Ascending aorta (tissue), 2 donors: ENCODE data around the gene HECTD4. TPM values are rescaled to one million over a fixed set of nuclear protein-coding genes. Genes with fewer than 3 reads are reported as not detected.

ENCODE experiments used
- DNase-seq, 2 donors: peaks; one replicate each; pipeline ENCODE4 v3.0.0-alpha.2; 2019; ENCODE audit warnings: low spot score in 2 of 2
- H3K27ac ChIP-seq, 2 donors: fragments of 200-600 bp; sonication (generic); one replicate each; pipeline ENCODE4 v1.5.1; 2016 to 2017; ENCODE audit warnings: mild to moderate bottlenecking in 1 of 2
- H3K27me3 ChIP-seq: fragments of 200-600 bp; sonication (generic); one replicate; pipeline ENCODE4 v1.5.1; 2017
- H3K36me3 ChIP-seq, 2 donors: fragments of 200-600 bp; sonication (generic); one replicate each; pipeline ENCODE4 v1.5.1; 2016
- H3K4me1 ChIP-seq, 2 donors: fragments of 200-600 bp; sonication (generic); one replicate each; pipeline ENCODE4 v1.5.1; 2016 to 2017; ENCODE audit warnings: mild to moderate bottlenecking in 1 of 2
- H3K4me3 ChIP-seq, 2 donors: fragments of 200-600 bp; sonication (generic); one replicate each; pipeline ENCODE4 v1.5.1; 2016 to 2017; ENCODE audit warnings: mild to moderate bottlenecking in 1 of 2
- H3K9me3 ChIP-seq, 2 donors: fragments of 200-600 bp; sonication (generic); one replicate each; pipeline ENCODE4 v1.5.1; 2016
- intact Hi-C: fragments of 100-400 bp; cut with DNase I; formaldehyde crosslinking; loops from one replicate; pipeline ENCODE4 v1.15.1; 2023
- total RNA-seq: library from RNA; depleted of rRNA; stranded (reverse); fragments of >200 nt; gene quantifications from one replicate; pipeline ENCODE4 v1.1.0, GENCODE V29; 2016
- TF ChIP-seq, protein P1 (sequence below), 3 experiments: fragments of 200-600 bp in 2 of 3; fragments of 450-650 bp in 1 of 3; sonication (generic) in 2 of 3; IDR thresholded peaks; one replicate each; pipeline ENCODE4 v1.5.1; 2016 to 2019; ENCODE audit warnings: antibody characterized with exemption in 3 of 3, mild to moderate bottlenecking in 1 of 3, moderate library complexity in 1 of 3

Gene HECTD4
- total RNA-seq, 1 donor from 2014 or later, result 23.7 TPM

DNA sequence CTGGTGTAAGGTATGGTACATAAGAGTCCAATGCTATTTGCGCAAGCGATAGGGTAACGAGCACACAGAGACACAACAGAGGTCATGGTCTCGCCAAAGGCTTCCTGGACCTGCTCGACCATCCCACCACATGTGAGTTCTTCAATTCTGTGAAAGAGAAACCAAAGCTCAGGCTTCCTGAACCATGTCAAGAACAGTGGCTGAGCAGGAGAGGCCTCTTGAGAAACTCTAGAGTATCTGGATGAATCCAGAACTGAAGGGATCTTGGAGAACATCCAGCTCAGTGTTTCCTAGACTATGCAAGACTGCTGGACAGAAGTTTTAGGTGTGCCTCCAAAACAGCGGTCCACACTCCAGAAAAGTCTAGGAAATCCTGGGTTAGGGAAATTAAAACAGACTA is 142.3 kb downstream of the HECTD4 start:
- TF ChIP-seq, protein P1, sequence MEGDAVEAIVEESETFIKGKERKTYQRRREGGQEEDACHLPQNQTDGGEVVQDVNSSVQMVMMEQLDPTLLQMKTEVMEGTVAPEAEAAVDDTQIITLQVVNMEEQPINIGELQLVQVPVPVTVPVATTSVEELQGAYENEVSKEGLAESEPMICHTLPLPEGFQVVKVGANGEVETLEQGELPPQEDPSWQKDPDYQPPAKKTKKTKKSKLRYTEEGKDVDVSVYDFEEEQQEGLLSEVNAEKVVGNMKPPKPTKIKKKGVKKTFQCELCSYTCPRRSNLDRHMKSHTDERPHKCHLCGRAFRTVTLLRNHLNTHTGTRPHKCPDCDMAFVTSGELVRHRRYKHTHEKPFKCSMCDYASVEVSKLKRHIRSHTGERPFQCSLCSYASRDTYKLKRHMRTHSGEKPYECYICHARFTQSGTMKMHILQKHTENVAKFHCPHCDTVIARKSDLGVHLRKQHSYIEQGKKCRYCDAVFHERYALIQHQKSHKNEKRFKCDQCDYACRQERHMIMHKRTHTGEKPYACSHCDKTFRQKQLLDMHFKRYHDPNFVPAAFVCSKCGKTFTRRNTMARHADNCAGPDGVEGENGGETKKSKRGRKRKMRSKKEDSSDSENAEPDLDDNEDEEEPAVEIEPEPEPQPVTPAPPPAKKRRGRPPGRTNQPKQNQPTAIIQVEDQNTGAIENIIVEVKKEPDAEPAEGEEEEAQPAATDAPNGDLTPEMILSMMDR (IDR thresholded peaks at IDR 0.05), result no peak
- DNase-seq, result no peak
- peaks cover 49 to 90% of the 10 kb centered on the region in 2 donors for H3K36me3 ChIP-seq
- intact Hi-C loops, result no loop called here
- H3K9me3 ChIP-seq, result no peaks in the 10 kb centered on the region
- no peak overlapping the region for H3K27ac ChIP-seq
- H3K27me3 ChIP-seq, result no peaks in the 10 kb centered on the region
- H3K4me3 ChIP-seq, result no peak overlapping the region
- H3K4me1 ChIP-seq, result no peaks in the 10 kb centered on the region

DNA sequence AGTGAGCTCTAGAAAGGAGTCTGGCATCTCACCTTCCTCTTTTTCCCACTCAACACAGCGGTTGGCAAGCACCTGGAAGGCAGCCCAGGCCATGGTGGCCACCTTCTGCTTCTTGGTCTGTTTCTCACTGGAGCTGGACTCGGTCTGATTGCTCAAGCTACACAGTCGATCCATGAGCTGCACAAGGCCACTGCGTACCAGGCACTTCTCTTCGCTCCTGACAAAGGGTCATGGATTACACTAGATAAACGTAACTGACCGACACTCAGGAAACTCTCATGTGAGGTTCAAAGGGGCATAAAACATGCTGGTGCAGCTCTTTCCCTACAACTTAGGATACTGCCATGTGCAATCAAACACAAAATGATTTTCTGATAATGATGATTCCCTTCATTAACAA is 143.2 kb downstream of the HECTD4 start:
- intact Hi-C loops, result no loop called here
- no peak overlapping the region for H3K4me3 ChIP-seq
- no peaks in the 10 kb centered on the region for H3K4me1 ChIP-seq
- H3K9me3 ChIP-seq, result no peaks in the 10 kb centered on the region
- H3K27ac ChIP-seq, result no peak overlapping the region
- no peaks in the 10 kb centered on the region for H3K27me3 ChIP-seq
- TF ChIP-seq, protein P1 (IDR thresholded peaks at IDR 0.05), result no peak
- DNase-seq, result no peak
- peaks cover 58 to 93% of the 10 kb centered on the region in 2 donors for H3K36me3 ChIP-seq

DNA sequence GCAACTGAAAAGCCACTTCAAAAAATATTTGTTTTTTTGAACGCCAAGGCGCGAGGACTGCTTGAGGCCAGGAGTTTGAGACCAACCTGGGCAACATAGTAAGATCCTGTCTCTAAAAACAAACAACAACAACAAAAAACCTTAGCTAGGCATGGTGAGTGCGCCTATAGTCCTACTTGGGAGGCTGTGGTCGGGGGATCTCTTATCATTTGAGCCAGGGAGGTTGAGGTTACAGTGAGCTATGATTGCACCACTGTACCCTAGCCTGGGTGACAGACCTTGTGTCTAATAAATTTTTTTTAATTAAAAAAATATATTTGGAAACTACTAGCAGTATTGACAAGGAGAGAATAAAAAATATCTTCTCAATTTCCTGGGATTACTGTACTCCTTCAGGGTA is 143.8 kb downstream of the HECTD4 start:
- H3K27ac ChIP-seq, result no peak overlapping the region
- peaks cover 57 to 91% of the 10 kb centered on the region in 2 donors for H3K36me3 ChIP-seq
- H3K9me3 ChIP-seq, result no peaks in the 10 kb centered on the region
- no peak for DNase-seq
- intact Hi-C loops, result no loop called here
- H3K27me3 ChIP-seq, result no peaks in the 10 kb centered on the region
- no peak overlapping the region for H3K4me3 ChIP-seq
- TF ChIP-seq, protein P1 (IDR thresholded peaks at IDR 0.05), result no peak
- no peaks in the 10 kb centered on the region for H3K4me1 ChIP-seq

DNA sequence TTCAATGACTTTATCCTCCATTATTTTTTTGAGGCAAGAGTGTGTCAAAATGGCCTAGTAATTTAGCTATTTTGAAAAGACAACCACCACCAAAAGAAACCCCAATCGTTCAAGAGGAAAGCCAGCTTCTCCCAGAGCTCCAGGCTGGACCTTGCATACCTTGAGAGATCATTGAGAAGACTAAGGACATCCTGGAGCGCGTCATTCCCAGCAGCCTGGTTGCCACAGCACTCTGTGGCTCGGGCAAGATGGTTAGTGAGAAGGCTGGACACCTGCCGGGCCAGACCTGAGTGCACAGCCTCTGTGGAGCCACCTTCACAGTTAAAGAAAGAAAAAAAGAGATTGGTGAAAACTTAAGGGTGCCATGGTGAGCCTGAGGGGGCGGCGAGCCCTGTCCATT is 145.4 kb downstream of the HECTD4 start:
- peaks cover 54 to 88% of the 10 kb centered on the region in 2 donors for H3K36me3 ChIP-seq
- DNase-seq, result no peak
- TF ChIP-seq, protein P1 (IDR thresholded peaks at IDR 0.05), result no peak
- no peaks in the 10 kb centered on the region for H3K4me1 ChIP-seq
- H3K27ac ChIP-seq, result no peak overlapping the region
- no peaks in the 10 kb centered on the region for H3K9me3 ChIP-seq
- no peak overlapping the region for H3K4me3 ChIP-seq
- H3K27me3 ChIP-seq, result no peaks in the 10 kb centered on the region
- intact Hi-C loops, result no loop called here

DNA sequence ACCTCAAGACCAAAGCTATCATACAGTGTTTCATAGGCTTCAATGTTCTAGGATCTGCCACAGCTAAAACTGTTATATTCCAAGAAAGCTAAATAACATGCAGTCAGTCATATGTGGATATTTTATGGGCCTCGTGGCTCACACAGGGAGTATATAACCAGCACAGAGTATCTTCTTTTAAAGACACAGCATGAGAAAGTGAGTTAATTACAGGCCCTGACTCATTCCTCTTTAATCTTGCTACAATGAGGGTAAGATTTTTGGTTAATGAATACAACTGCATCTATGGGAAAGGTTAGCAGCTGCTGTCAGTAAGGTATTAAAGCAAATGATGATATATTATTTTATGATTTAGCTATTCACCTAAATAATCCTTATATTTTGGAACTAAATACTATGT is 145.8 kb downstream of the HECTD4 start:
- DNase-seq, result no peak
- Histone ChIP-seq H3K27me3 (no peaks in the 10 kb centered on the region), H3K9me3 (no peaks in the 10 kb centered on the region), H3K27ac (no peak overlapping the region), H3K4me3 (no peak overlapping the region), H3K36me3 (peaks cover 58 to 86% of the 10 kb centered on the region in 2 donors), H3K4me1 (no peaks in the 10 kb centered on the region)
- TF ChIP-seq, protein P1 (IDR thresholded peaks at IDR 0.05), result no peak
- intact Hi-C loops, result no loop called here

DNA sequence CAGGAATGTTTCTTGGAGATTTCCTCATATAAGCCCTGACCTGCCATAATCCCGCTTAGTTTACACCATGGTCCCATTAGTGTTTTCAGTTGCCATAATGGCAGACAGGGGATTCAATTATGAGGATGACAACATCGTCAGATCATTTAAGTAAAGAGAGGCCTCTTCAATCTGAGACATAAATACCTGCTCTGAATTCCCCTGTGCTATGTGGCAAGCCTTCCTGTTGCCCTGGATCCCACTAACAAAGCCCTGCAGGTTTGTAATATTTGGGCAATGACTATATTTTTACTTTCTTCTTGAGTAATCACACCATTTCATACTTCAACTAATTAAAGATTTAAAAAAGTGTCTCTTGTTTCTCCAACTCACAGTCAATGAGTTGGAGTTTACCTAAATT is 147.9 kb downstream of the HECTD4 start:
- no peaks in the 10 kb centered on the region for H3K9me3 ChIP-seq
- intact Hi-C loops, result no loop called here
- no peaks in the 10 kb centered on the region for H3K4me1 ChIP-seq
- H3K4me3 ChIP-seq, result no peak overlapping the region
- no peak overlapping the region for H3K27ac ChIP-seq
- H3K27me3 ChIP-seq, result no peaks in the 10 kb centered on the region
- DNase-seq, result no peak
- TF ChIP-seq, protein P1 (IDR thresholded peaks at IDR 0.05), result no peak
- H3K36me3 ChIP-seq, result peaks cover 60 to 86% of the 10 kb centered on the region in 2 donors
